Hematopoietic multipotent progenitor cell treated with erythropoietin and hydrocortisone succinate and interleukin-3 and kit ligand, for 8 days (in vitro differentiated cells): Measurements from ENCODE around the gene UGDH.
A peak's percentile ranks its signal among the peaks of the same experiment; 100 is the strongest.
"Not testable (repeated sequence)": the region's sequence is repeated elsewhere in the genome, so short reads cannot be mapped to it uniquely, and the experiment has no call there.

Source experiments
- DNase-seq: peaks from one replicate; pipeline ENCODE4 v3.0.0-alpha.2; 2015

The UGDH gene

DNA sequence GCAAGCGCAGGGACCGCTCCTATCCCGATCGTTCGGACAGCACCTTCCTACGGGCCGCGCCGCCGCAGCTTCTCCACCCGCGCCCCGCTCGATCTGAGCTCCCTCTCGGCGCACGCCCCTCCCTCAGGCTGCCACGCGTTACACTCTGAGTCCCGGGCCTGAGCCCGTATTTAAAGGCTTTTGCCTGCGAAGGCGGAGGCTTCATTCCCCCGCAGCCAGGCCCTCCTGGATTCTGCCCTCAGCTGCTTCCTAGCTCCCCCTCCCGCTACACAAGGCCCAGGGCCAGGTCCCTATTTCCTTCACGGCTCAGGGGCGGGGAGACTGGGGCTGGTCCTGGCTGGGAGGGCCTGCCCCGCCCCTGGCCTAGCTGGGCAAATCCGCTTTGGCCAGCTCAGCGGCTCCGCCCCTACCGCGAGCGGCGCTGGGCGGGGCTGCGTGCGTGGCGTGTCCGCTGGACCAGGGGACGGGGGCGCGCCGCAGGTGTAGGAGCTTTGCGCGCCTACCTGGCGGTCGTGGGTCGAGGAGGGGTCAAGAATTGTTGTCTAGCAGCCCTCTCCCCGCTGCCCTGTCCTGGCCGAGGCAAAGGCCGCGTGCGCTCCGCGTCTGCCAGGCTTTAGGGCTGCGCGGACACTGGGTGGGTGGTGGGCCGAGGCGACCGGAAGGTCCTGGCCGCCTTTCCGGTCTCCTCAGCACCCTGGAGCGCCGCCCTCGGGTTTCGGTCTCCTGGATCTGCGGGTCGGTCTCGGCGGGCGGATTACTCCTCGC is at the start of gene UGDH:
Gene UGDH, minus strand, starts transcription at position 144 of the 765 bp plus-strand sequence. CDS start 5,927 bp downstream, outside the sequence.
- DNase-seq, result peak; percentile 95

DNA sequence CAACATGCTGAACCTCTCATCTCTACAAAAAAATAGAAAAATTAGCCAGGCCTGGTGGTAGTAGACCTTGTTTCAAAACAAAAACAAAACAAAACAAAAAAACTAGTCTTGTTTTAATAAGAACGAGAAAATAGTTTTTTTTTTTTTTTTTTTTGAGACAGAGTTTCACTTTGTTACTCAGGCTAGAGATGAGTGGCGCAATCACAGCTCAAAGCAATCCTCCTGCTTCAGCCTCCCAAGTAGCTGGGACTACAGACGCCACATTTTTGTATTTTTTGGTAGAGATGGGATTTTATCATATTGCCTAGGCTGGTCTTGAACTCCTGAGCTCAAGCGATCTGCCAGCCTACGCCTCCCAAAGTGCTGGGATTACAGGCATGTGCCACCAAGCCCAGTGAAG is 47.7 kb upstream of the UGDH start:
- DNase-seq, result no peak

DNA sequence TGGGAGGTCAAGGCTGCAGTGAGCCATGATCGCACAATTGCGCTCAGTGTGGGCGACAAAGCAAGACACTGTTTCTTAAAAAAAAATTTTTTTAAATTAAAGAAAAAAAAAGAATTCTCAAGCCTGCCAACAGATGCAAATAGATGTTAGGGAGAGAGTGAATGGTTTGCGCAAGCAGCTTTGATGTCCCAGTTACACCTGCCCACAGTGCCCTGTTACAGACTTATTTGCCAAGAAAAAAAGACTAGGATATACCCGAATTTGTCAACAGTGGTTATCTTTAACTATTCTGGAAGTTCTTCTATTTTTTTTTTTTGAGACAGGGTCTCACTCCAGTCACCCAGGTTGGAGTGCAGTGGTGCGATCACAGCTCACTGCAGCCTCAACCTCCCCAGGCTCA is 44.3 kb upstream of the UGDH start:
- no peak for DNase-seq

DNA sequence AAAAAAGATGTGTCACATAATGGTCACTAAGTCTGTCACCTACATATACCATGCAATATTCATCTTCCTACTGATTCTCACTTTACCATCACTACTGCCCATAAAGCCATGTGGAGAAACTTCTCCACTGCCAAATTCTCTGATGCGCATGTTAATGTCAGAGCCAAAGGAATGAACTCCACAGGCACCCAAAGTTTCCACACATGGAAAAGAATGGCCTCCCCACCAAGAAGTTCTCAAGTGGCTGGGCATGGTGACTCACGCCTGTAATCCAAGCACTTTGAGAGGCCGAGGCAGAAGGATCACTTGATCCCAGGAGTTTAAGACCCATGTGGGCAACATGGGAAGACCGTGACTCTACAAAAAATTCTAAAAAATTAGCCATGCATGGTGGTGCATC is 43.8 kb upstream of the UGDH start:
- no peak for DNase-seq

DNA sequence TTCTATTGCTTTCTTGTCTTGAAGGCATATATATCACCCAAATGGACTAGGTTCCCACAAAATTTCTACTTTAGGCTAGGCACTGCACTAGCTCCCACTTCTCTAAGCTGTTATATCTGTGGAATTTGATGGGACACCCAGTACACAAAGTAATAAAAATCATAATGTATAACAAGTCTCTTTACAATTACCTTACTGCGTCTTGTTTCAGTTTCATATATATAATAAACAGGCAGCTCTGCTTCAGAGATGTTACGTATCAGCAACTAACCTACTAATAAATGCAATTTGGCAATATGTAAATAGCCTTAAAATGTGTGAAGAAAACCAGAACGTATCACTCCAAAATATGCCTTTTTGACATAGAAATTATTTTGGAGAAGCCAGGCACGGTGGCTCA is 42.0 kb upstream of the UGDH start:
- no peak for DNase-seq

DNA sequence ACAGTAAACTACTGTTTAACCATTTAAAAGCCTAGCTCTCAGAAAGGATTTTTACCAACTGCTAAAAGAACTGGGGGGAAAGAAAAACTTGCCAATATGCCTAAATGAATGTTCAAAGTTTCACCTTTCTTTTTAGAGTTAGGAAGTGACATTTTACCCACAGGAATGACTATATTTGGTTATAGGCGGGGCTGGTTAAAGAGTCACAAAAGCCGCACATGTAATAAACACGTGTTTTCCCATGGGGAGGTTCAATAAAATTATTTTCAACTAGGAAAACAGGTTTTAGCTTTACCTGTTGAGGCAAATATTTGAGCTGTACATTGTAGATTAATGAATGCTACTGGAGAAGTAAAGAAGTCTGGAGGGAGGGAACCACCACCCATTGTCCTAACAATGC is 41.6 kb upstream of the UGDH start:
- no peak for DNase-seq

DNA sequence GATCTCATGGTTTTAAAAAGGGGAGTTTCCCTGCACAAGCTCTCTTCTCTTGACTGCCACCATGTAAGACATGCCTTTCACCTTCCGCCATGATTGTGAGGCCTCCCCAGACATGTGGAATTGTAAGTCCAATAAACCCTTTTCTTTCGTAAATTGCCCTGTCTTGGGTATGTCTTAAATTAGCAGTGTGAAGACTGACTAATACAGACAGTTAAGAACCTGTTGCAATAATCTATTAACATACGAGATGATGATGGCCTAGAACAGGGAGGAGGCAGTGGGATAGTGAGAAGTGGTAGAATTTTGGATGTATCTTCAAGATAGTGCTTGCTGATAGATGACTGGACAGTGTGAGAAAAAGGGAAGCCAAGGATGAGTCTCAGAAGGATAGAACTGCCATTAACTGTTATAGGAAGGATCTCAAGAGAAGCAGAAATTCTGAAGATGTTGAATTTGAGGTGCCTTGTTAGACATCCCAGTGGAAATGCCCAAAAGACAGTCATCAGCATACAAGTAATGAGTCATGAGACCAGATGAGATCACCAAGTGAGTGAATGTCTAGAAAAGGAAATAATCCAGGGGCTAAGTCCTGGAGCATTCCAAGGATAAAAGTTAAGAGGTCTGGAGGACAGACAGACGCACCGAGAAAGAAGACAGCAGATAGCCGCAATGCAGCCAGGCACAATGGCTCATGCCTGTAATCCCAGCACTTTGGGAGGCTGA is 38.8 kb upstream of the UGDH start:
- DNase-seq, result no peak

DNA sequence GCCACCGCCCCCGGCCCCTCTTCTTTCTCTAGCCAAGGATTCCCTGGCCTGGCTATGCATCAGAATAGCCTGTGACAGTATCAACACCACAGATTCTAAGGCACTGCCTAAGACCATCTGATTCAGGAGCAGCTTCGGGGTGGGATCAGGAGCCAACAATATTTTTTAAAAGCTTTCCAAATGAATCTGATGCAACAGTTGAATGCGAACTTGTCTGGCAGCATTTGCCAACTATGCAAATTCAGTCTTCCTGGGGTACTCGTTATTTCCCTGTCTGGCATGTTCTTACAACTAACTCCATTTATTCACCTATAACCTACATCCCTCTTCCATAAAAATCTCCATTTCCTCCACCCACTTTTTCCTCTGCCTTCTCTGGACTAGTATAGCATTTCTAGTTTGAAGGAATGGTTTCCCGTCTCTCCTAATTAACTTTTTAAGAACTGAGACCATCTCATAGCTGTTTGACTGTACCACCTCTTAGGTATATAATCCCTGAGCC is 36.2 kb upstream of the UGDH start:
- DNase-seq, result no peak

DNA sequence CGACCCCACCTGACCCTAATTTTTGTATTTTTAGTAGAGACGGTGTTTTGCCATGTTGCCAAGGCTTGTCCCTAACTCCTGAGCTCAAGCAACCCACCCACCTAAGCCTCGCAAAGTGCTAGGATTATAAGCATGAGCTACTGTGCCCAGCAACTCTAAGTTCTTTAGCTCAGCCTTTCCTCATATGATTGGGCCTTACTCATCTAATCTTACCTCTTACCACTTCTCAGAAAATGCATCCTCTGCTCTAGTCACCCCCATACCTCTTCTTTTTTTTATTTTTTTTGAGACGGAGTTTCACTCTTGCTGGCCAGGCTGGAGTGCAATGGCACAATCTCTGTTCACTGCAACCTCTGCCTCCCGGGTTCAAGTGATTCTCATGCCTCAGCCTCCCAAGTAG is 35.6 kb upstream of the UGDH start:
- no peak for DNase-seq

DNA sequence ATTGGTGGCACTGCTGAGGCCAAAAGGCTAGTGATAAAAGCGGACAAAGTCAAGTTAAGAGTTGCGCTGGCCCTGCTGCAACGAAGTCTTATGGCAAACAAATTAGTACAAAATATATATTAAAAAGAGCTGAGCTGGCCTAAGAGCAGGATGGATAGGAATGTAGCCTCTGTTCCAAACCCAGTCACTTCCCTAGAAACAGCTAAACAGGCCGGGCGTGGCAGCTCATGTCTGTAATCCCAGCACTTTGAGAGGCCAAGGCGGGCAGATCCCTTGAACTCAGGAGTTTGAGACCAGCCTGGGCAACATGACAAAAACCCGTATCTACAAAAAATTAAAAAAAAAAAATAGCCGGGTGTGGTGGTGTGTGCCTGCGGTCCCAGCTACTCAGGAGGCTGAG is 32.4 kb upstream of the UGDH start:
- DNase-seq, result no peak

DNA sequence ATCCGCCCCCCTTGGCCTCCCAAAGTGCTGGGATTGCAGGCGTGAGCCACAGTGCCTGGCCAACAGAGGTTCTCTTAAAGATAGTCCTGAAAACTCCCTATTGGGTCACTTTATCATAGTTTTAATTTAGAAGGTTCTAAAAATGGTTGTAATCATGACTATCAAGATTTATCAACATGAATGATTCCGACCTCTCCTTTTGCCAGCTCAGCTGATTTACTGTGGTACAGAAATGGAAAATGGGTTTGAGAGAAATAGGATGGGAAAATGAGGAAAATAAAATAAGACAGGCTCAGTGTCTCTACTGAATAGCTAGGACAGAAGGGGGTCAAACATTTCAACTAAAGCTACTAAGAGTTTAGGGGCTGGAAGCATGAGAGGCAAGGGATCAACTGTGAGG is 28.2 kb upstream of the UGDH start:
- DNase-seq, result no peak

DNA sequence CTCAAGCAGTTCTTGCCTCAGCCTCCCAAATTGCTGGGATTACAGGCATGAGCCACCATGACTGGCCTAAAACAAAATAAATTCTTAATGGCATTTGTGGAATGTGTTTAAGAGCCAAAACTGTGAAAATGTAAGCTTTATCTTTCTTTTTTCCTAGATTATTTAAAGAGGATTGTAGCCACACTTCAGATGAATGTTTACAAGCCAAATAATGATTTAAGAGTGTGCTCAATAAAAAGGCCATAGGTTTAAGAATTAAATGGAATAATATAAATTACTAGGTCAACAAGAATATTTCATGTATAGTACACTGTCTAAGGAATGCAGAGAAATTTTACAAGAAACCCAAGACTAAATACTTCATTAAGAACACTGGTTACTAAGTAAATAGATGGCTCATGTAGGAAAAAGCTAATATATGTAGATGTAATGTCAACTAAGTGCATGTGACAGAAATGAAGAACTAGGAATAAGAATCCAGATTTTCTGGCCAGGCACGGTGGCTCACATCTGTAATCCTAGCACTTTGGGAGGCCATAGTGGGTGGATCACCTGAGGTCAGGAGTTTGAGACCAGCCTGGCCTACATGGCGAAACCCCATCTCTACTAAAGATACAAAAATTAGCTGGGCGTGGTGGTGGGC is 21.3 kb upstream of the UGDH start:
- DNase-seq, result no peak

DNA sequence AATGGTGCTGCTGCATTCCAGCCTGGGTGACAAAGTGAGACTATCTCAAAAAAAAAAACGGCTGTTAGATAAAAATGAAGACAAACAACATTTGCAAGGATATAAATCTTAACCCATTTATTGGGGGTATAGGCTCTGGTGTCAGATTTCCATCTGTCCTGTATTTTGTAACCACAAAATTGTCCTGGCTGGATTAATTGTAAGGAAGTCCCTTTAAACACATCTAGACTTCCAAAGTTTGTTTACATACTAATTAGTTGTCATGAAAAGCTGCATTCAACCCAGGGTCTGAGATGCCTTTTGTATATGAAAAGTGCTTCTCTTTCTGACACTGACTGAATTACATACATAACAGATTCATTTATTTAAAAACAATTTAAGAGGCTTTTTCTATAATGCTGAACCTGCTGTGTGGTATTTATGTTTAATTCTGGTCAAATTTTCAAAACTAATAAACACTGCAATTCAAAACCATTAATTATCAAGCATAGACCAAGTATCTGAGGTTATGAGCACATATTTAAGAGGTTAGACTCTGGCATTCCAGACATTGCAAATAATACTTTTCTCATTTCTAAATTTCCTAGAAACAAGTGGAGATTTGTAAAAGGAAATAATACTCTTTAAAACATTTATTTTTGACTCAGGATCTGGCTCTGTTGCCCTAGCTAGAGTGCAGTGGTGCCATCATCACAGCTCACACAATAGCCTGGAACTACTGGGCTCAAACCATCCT is 17.5 kb upstream of the UGDH start:
- no peak for DNase-seq

DNA sequence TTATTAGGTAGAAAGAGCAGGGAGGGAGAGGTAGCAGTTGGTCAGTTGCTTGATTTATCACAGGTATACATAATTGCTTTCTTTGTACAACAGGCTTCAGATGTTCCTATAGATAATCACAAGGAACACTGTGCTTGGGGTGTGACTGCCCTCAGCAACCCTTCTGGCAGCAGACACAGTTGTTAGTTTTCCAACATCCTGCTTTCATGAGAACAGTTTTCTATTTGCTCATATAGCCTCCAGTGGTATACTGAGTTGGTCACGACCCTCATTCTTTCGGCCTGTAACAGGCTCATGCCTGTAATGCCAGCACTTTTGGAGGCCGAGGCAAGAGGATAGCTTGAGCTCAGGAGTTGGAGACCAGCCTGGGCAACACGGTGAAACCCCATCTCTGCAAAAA is 16.8 kb upstream of the UGDH start:
- not testable (repeated sequence) for DNase-seq

DNA sequence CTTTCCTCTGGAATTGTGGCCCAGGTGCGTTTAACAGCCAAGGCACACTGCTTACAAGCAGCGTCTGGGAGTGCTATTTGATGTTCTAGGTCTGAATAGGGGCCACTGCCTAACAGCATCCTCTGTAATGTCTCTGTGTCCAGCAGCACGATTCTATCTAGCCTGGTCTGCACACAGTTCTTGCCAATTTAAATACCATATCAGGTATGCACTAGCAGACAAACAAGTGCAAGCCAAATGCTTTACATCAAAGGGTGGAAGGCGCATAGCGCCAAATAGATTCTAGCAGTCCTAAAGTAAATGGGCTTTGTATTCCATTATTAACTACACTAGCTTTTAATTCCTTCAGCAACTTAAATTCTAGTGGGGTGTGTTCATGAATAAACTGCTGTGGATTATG is 15.8 kb upstream of the UGDH start:
- no peak for DNase-seq

DNA sequence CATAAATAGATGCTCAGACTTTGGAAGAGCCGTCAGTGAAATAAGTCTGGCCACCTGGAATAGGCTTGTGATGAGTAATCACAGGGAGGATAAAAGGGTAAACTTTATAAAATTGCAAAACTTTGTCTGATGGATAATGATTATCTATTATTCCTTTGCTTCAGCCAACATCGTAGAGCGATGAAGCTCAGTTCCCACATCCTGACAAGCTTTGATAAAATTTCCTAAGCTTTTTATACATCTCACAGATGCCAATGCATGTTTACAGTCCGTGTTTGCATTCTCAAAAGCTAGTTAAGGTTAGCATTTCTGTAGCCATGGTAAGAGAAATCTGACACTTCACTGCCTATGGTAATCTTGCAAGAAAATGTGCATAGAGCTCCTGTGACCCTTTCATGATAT is 15.4 kb upstream of the UGDH start:
- DNase-seq, result no peak

DNA sequence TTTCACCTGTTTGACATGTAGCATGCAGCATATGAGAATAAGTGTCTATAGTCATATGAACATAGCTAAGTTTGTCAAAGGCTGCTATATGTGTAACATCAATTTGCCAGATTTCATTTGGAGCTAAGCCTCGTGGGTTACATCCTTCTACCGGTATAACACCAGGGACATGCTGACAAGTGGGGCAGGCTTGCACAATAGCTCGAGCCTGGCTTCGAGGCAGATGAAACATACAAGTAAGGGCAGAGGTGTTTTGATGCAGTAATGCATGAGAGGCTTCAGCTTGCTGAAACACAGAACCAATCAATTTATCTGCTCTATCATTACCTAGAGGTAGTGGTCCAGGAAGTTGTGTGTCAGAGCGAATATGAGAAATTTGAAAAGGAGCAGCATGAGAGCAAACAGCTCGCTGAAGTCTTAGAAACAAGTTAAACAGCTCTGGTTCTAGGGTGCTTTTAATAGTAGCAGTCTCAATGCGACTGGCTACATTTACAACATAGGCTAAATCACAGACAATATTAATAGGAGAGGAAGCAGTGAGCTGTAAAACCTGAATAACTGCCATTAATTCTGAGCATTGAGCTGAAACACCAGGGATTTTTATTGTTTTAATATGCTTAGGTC is 14.9 kb upstream of the UGDH start:
- DNase-seq, result no peak

DNA sequence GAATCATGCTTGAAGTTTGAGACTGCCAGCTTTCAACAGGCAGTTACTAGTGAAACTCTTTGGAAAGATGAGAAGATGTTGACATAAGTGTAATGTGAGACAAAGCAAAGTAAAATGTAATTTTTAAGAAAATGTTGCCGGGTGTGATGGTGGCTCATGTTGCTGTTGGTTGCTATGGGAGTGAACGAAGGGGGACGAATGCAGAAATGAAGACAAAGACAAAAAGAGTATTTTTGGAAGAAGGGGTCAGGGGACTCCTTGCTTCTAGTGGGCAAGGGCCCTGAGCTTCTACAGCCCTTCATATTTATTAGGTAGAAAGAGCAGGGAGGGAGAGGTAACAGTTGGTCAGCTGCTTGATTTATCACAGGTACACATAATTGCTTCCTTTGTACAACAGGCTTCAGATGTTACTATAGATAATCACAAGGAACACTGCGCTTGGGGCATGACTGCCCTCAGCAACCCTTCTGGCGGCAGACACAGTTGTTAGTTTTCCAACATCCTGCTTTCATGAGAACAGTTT is 11.9 kb upstream of the UGDH start:
- no peak for DNase-seq

DNA sequence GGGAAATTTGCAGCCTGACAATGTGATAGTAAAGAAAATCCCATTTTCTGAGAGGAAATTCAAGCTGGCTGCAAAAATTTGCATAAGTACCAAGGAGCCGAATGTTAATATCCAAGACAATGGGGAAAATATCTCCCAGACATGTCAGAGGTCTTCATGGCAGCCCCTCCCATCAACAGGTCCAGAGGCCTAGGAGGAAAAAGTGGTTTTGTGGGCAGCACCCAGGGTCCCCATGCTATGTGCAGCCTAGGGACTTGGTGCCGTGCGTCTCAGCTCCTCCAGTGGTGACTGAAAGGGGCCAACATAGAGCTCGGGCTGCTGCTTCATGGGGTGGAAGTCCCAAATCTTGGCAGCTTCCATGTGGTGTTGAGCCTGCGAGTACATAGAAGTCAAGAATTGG is 6.3 kb upstream of the UGDH start:
- DNase-seq, result no peak

DNA sequence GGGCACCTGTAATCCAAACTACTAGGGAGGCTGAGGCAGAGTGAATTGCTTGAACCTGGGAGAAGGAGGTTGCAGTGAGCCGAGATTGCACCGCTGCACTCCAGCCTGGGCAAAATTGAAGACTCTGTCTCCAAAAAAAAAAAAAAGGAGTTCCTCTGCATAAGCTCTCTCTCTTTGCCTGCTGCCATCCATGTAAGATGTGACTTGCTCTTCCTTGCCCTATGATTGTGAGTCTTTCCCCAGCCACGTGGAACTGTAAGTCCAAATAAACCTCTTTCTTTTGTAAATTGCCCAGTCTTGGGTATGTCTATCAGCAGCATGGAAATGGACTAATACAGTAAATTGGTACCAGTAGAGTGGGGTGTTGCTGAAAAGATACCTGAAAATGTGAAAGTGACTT is 5.0 kb upstream of the UGDH start:
- not testable (repeated sequence) for DNase-seq

DNA sequence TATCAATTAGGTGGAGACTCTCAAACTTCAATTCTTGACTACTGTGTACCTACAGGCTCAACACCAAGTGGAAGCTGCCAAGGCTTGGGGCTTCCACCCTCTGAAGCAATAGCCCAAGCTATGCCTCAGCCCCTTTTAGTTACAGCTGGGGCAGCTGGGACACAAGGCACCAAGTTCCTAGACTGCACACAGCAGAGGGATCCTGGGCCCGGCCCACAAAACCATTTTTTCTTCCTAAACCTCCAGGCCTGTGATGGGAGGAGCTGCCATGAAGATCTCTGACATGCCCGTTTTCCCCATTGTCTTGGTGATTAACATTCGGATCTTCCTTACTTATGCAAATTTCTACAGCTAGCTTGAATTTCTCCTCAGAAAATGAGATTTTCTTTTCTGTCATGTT is 3.4 kb upstream of the UGDH start:
- DNase-seq, result no peak

DNA sequence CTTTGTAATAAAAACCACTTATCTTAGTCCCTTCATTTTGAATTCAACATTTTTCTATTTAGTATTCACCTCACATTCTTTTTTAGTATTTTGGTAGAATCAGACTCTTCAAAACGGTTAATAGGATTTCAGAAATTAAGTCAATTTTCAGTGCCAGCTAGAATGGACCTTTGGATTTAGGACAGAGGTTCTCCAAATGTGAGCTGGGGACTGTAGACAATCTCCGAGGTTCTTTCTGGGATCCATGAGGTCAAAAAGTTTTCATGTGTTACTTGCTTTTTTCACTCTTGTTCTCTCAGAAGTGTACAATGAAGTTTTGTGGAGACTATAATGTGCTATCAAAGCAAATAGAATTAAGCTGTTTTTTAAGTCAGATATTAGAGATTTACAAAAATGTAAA is 2.3 kb upstream of the UGDH start:
- DNase-seq, result no peak

DNA sequence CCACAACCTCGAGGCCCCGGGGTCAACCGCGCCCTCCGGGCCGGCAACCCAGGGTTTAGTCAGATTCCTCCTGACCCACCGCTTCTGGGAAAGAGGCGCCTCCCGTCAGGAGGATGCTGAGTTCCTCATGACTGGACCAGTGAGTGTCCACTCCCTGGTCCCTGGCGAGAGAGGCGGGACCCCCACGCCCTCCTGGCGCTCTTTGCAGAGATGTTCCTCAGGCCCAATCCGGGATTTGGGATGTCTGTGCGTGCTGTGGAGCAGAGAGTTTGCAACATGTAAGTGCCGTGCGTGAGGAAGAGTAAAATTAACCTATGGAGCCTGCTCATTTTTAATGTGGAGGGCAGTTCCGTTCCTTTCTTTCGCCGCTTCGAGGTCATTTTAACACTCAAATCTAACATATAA is 824 bp upstream of the UGDH start:
- DNase-seq, result no peak
